ENCODE data around the gene GPC6.
"Not testable (repeated sequence)": the region's sequence is repeated elsewhere in the genome, so short reads cannot be mapped to it uniquely, and the experiment has no call there.

GPC6 gene
- 0 to 0.47 reads per million in 2 donors for total RNA-seq

DNA sequence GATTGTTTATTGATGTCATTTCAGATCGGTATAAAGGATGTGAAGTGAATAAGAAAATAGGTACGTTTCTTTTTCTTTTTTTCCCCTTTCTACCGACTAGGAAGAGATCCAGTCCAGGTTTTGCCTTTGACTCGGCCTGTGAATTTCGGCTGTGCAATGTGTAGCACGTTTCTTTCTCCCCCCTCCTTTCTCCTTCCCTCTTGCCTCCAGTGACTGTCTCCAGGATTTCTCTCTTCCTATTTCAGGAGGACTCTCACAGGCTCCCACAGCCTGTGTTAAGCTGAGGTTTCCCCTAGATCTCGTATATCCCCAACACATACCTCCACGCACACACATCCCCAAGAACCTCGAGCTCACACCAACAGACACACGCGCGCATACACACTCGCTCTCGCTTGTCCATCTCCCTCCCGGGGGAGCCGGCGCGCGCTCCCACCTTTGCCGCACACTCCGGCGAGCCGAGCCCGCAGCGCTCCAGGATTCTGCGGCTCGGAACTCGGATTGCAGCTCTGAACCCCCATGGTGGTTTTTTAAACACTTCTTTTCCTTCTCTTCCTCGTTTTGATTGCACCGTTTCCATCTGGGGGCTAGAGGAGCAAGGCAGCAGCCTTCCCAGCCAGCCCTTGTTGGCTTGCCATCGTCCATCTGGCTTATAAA lies at the start of gene GPC6:
Gene GPC6, plus strand, starts transcription at position 185 of the 657 bp plus-strand sequence.
- DNase-seq, result no peak

DNA sequence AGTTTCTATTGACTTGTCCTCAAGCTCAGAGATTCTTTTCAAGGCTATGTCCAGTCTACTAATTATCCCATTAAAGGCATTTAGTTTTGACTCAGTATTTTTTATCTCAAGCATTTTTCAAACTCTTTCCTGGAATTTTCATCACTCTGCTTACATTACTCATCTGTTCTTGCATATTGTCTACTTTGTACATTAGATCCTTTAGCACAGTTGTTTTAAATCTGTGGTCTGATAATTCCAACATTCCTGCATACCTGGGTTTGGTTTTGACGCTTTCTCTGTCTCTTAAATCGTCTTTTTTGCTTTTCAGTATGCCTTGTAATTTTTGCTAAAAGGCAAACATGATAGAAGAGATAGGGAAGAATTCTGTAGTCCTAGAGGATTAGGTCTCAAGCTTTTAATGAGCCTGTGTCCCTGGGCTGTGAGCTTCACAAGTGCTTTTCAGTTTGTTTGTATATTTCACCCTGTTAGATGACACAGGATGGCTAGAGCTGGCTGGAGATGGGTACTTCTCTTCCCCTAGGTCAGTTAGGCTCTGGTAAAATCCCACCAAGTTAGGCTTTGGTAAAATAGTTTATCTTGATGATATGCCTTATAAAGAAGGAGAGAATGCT lies 46.1 kb upstream of the GPC6 start:
- DNase-seq, result no peak

DNA sequence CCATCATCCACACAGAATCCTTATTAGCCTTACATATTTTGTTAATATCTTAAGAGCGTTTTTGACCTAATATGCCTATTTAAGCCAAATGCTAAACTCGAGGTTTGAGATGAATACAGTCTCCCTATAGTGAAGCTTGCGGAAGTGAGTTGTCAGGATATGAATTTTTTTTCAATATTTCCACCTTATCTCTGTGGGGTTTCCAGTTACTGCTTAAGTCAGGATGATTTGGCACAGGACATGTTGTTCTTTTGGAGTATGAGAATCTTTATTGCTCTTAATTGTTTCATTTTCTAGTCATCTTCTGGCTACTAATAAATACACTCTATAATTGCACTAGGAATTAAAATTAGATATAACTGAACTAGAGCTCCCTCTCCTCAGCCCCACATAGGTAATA lies 44.2 kb upstream of the GPC6 start:
- no peak for DNase-seq

DNA sequence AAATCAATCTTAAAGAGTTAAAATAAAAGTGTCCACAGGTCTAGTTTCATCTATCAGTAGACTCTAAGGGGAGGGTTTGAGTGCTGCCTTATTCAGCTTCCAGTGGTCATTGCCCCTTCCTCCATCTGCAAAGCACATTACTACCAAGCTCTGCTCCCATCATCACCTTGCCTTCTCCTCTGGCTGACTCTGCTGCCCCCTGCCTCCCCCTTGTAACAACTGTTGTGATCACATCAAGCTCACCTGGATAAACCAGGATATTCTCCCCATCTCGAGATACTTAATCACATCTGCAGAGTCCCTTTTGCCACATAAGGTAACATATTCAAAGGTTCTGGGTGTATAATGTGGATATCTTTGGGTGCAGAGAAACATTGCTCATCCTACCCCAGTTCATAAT lies 43.3 kb upstream of the GPC6 start:
- DNase-seq, result no peak

DNA sequence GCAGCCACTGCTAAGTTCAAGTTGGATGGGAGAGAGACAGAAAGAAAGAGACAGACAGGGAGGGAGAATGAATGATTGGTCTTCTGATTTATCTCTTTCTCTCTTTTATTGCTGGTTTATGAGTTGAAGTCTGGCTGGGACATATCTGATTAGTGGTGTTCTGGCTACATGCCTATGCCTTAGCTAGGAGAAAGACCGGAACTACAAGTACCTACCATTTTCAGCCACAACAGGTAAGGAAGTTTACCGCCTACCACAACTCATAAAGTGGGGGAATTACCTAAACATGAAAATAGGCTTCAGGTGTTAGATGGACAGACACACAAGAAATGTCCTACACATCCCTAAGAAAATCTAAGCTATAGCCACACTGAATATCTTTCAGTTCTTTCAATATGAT lies 36.6 kb upstream of the GPC6 start:
- DNase-seq, result no peak

DNA sequence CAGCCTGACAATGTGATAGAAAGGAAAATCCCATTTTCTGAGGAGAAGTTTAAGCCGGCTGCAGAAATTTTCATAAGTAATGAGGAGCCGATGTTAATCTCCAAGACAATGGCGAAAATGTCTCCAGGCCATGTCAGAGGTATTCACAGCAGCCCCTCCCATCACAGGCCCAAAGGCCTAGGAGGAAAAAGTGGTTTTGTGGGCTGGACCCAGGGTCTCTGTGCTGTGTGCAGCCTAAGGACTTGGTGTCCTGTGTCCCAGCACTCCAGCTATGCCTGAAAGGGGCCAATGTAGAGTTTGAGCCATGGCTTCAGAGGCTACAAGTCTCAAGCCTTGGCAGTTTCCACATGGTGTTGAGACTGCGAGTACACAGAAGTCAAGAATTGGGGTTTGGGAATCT lies 32.9 kb upstream of the GPC6 start:
- no peak for DNase-seq

DNA sequence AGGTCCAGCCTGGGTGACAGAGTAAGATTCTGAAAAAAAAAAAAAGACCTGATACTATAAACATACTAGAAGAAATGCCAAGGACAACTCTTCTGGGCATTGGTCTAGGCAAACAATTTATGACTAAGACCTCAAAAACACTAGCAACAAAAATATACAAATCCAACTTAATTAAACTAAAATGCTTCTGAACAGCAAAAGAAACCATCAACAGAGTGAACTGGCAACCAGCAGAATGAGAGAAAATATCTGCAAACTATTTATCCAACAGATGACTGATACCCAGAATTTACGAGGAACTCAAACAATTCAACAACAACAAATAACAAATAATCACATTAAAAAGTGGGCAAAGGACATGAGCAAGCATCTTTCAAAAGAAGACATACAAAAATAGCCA lies 26.8 kb upstream of the GPC6 start:
- DNase-seq, result no peak

DNA sequence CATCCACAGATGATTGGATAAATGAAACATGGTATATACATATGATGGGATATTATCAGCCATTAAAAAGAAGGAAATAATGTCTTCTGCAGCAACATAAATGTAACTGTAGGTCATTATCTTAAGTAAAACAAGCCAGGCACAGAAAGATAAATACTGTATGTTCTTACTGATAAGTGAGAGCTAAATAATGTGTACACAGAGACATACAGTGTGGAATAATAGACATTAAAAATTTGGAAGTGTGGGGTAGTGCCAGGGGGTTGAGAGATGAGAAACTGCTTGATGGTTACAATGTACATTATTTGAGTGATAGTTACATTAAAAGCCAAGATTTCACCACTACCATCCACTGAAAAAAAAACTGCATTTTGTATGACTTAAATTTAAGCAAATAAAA lies 26.0 kb upstream of the GPC6 start:
- DNase-seq, result no peak

DNA sequence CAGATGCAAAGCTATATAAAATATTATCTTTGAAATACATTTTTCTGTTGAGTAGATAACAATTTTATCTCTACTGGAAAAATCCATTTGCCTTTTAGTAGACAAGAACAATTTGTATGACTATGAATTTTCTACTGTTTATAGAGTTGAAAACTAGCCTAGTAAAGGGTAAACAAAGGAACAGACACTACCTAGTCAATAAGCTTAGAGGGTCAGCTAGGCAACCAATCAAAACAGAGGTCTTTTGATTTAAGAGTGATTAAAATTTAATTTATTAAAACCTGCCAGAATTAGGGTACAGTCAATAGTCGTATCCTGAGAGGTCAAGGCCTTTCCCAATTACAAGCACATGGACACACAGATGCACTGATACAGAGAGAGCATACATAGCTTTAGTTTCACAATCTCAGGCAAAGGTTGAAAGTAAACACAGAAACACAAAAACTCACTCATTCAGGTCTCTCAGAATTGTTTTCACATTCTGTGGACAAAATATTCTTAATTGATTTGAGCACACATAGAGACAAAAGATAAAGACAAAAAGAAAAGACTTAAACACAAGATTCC lies 24.5 kb upstream of the GPC6 start:
- no peak for DNase-seq

DNA sequence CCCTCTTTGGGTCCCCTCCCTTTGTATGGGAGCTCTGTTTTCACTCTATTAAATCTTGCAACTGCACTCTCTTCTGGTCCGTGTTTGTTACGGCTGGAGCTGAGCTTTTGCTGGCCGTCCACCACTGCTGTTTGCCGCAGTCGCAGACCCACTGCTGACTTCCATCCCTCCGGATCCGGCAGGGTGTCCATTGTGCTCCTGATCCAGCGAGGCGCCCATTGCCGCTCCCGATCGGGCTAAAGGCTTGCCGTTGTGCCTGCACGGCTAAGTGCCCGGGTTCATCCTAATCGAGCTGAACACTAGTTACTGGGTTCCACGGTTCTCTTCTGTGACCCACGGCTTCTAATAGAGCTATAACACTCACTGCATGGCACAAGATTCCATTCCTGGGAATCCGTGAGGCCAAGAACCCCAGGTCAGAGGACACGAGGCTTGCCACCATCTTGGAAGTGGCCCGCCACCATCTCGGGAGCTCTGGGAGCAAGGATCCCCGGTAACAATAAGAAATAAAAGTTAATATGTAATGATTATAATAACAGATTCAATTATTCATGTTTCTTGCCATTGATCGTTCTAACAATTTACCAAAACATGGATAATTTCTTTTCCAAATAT lies 19.7 kb upstream of the GPC6 start:
- not testable (repeated sequence) for DNase-seq

DNA sequence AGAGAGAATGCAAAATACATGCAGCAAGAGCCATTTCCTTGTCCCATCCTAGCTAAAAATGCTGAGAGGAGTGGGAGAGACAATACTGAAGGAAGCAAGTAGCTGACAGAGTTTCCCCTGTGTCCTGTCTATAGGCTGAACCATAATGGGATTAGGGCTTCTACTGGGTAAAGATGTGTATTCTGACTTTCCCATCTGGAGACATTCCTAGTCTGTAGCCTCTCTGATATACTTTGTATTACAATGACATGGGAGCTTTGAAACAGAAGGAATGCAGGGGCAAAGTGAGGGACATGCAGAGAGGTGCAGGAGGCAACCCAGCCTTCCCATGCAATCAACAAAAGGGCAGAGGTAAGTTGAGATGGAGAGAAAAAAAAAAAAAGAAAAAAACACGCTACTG lies 10.5 kb upstream of the GPC6 start:
- no peak for DNase-seq

DNA sequence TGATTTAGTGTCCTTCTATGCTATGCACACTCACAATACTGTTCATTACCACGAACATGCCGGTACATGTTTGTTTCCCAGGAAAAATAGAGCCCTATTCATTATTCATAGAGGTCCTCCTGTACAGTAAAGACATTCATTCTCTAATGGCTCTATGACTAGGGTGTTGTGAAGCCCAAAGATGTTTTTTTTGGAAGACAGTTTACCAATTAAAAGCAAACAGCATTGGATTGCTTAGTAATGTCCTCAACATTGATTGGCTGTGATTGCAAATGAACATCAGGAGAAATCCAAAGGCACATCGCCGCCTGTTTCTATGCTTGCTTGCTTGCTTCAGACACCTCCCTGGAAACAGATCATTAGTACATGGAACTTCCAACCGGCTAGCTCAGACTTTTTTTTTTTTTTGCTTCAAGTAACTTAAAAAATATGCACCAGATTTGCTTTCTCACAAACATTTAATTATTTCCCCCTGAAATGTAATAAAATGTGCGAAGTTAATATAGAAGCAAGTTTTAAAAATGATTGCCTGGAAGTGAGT lies 8.8 kb upstream of the GPC6 start:
- no peak for DNase-seq

DNA sequence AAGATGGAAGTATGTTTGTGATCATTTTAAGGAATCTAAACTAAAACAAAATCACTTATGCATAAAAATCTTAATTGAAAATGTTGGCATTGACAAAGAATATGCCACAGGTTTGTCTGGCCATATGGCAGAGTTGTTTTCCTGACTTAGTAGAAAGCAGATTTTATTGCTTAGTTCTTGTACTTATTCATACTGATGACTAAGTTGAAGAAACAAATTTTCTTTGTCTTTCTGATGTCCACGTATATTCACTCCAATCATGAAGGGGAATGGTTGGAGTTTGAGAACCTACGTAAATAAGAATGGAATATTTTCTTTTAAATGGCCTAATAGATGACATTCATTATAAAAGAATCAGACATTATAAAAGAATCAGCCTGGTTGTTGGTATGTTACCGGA lies 8.0 kb upstream of the GPC6 start:
- no peak for DNase-seq

DNA sequence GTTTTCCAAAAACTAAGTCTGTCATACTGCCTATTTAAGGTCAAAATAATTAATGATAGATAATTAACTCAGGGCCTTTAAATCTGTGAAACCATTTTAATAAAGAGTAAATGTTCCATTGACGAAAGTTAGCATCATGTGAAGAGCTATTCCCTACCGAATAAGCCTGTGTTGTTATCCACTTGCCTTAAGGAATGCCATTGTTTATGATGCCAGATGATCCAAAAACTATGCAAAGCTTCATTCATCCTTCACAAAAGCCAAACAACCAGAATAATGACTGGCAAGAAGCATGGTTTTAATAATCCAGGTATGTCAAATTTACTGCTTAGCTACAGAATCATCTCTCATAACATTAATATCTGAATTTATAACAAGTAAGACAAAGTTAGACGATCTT lies 6.5 kb upstream of the GPC6 start:
- DNase-seq, result no peak

DNA sequence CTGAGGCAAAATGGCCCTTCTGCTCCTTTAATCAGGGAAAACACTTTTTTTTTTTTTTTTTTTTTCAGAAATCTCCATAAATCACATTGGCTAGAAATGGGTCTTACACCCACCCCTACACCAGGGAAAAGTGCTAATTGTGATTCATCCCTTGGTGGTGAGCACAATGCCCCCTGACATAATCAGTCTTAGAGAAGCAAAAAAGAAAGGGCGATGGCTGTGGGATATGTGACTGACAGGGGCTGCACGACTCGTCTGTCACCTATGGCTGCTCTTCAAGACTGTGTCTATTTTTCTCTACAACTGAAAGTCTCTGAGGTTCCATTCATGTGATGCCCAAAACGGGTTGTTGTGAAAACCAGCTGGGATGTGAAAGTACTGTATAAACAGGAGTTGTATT lies 3.6 kb upstream of the GPC6 start:
- no peak for DNase-seq

DNA sequence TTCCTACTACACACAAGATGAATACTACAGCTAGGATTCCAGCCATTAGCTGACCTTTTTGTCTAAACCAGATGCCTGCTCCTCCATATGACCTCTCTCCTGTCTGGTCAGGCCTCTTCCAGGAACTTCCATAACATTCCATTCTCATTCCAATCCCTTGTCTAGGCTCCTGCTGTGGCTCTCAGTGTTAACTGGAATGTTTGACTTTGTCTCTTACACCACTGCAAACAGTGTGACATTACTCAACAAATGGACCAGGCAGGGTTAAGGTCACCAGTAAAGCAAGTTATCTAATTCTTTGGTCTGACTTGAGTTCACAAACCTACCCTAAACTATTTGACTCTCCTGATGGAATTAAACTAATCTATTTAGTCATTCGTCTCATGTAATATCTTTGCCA lies 2.1 kb upstream of the GPC6 start:
- no peak for DNase-seq

DNA sequence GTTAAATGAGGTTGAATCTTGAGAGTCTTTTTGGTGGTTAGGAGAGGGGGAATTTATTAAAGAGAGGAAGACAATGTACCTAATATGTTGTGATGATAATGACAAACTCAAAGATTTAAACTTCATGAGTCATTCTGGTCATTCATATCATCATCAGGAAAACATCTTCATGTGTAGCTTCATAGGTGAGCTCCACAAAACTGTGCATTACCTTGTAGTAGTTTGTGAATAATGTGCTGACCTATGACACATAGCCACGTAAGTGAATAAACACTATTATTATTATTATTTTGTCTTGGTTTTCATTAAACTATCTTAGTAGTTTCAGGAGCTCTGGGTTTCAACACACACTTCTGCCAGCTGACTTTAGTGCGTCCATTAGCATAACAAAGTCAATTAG lies 997 bp upstream of the GPC6 start:
- no peak for DNase-seq

DNA sequence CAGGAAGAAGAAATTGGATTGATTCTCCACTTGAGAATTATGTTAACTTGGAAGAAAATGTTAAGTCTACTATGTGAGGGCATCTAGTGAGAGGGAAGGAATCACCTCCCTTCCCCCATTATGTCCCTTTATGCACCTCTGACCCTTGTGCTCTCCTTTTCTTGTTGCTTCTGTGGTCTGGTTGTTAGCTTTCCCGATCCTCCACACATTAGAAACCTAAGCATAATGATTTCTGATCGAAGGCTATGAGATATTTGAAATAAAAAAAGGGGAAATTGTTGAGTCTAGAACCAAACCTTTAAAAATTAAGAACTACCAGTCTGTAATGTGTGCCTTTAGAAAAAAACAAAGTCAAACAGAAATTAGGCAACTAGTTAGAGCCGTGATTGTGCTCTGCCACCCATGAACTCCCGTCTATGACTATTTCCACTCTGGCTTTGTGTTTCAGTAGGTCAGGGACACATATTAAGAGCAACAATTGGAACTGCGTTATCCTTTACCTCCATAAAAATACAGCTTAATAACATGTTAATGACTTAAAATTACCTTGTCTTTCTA lies 463 bp upstream of the GPC6 start:
- DNase-seq, result no peak

DNA sequence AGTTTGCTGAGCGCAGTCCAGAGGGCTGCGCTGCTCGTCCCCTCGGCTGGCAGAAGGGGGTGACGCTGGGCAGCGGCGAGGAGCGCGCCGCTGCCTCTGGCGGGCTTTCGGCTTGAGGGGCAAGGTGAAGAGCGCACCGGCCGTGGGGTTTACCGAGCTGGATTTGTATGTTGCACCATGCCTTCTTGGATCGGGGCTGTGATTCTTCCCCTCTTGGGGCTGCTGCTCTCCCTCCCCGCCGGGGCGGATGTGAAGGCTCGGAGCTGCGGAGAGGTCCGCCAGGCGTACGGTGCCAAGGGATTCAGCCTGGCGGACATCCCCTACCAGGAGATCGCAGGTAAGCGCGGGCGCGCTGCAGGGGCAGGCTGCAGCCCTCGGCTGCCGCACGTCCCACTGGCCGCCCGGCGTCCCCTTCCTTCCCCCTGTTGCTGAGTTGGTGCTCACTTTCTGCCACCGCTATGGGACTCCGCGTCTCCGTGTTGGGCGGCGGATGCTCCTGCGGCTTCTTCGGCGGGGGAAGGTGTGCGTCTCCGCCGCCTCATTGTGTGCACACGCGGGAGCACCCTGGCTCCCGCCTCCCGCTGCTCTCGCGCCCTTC lies 772 bp downstream of the GPC6 start:
- DNase-seq, result no peak

DNA sequence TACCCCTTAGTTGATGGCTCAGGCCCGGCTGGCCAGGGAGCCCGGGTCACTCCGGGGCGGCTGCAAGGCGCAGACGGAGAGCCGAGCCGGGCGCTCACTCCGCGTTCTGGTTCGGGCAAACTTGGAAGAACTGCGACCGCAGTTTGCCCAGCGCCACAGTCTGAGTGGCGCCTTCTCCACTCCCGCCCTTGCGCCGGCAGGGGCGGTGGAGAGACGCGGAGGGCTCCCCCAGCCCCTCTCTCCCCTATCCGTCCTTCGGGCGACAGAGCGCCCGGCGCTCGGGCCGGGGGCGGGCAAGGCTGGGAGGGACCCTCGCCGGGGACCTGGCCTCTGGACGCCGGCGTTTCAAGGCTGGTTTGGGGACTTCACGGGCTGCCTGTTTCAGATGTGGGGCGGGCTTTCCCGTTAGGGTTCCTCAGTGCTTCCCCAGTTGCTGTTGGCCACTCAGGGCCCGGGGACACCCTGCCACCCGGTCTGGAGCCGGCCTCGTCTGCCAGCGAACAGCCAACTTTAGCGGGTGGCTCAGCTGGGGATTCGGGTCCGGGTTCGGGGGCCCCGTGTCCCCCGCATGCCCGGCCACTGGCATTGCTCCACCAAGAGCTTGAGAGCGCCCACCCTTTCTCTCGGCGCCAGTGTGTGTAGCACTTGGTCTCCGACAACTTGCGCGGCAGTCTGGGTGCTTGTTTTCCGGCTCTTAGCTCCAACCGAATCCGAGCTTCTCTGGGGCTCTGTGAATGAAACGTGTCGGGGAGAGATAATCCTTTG lies 1.5 kb downstream of the GPC6 start:
- no peak for DNase-seq

DNA sequence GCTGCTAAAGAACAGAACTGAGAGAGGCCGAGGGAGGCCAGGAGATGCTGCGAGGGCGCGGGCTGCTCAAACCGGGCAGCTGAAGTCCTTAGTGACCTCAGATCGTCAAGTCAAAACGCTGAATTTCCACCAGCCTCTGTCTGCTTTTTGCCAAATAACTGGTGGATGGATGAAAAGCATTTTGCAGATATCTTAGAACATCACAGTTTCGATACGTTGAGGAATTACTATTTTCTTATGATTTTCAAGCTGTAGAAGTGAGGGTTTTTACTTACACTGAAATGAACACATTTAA lies 2.0 kb downstream of the GPC6 start:
- DNase-seq, result no peak

DNA sequence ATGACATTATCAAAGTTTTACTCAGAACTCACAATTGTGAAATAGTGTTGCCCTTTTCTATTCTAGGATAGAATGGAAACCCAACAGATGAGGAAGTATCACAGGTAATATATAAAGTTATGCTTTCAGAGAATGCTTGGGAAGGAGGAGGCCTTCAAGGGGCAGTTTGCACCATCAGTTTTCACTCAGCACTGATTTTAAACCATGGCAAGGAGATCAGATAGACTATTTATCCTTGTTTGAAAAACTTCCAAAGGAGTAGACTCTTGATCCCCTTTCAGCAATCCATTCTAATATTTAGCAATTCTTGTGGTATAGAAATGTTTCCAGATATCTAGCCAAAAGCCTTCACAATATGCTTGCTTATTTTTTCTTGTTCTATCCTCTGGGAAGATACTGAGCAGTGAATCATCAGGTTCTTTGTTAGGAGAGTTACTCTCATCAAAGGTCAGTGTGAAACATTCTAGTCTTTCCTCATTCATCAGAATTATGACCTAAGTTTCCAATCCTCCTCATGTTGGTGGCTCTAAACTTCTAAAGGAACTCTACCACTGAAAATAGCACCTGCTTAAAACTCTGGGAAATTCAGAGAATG lies 3.8 kb downstream of the GPC6 start:
- DNase-seq, result no peak
